Mesenchymal stem cell (in vitro differentiated cells and primary cell): Measurements from ENCODE around the gene APOBEC3H.

Experiments used
- DNase-seq: peaks from one replicate; pipeline ENCODE4 v3.0.0-alpha.2; 2013
- H2AFZ ChIP-seq: one replicate; pipeline ENCODE4 v1.6.1; 2013; ENCODE audit warnings: low read depth, mild to moderate bottlenecking, control low read depth, inconsistent platforms, low read length, moderate library complexity
- H2AK5ac ChIP-seq: 2 replicates; pipeline ENCODE4 v1.6.1; 2013; ENCODE audit warnings: low read length, moderate library complexity, mild to moderate bottlenecking, inconsistent platforms; ENCODE audit not compliant: severe bottlenecking
- H2BK120ac ChIP-seq: one replicate; pipeline ENCODE4 v1.6.1; 2013; ENCODE audit warnings: low read depth, mild to moderate bottlenecking, inconsistent platforms, low read length, moderate library complexity
- H2BK12ac ChIP-seq, 2 experiments: one replicate each; pipeline ENCODE4 v1.6.1; 2013; ENCODE audit warnings: inconsistent platforms in 2 of 2, low read length in 2 of 2, mild to moderate bottlenecking in 2 of 2, moderate library complexity in 2 of 2, control low read depth in 1 of 2
- H2BK15ac ChIP-seq: one replicate; pipeline ENCODE4 v1.6.1; 2013; ENCODE audit warnings: mild to moderate bottlenecking, low read depth, inconsistent platforms; ENCODE audit not compliant: poor library complexity, severe bottlenecking
- H2BK5ac ChIP-seq: 2 replicates; pipeline ENCODE4 v1.6.1; 2013; ENCODE audit warnings: low read depth, mild to moderate bottlenecking, low read length, control low read depth, inconsistent platforms; ENCODE audit not compliant: poor library complexity, severe bottlenecking
- H3K14ac ChIP-seq, 2 experiments: one replicate each; pipeline ENCODE4 v1.6.1; 2013; ENCODE audit warnings: inconsistent platforms in 2 of 2, low read length in 2 of 2, control low read depth in 1 of 2, mild to moderate bottlenecking in 1 of 2, moderate library complexity in 1 of 2
- H3K18ac ChIP-seq, 2 experiments: one replicate each; pipeline ENCODE4 v1.6.1; 2013; ENCODE audit warnings: inconsistent platforms in 2 of 2, low read length in 2 of 2, control low read depth in 1 of 2, low read depth in 1 of 2, mild to moderate bottlenecking in 1 of 2
- H3K23ac ChIP-seq, 2 experiments: one replicate each; pipeline ENCODE4 v1.6.1; 2013; ENCODE audit warnings: inconsistent platforms in 2 of 2, low read length in 2 of 2, mild to moderate bottlenecking in 2 of 2, moderate library complexity in 2 of 2, control low read depth in 1 of 2
- H3K27ac ChIP-seq: 2 replicates; pipeline ENCODE4 v1.5.1; 2013; ENCODE audit warnings: mild to moderate bottlenecking, moderate library complexity, low read length, control low read depth, inconsistent platforms; ENCODE audit not compliant: poor library complexity, severe bottlenecking
- H3K27me3 ChIP-seq, 2 experiments: 2 replicates each; pipeline versions ENCODE4 v1.6.1 to v1.7.0; 2013; ENCODE audit warnings: low read length in 2 of 2, mild to moderate bottlenecking in 2 of 2, moderate library complexity in 2 of 2, control low read depth in 1 of 2, inconsistent platforms in 1 of 2; ENCODE audit not compliant: control insufficient read depth in 1 of 2, insufficient read depth in 1 of 2
- H3K36me3 ChIP-seq, 2 experiments: 2 replicates each; pipeline versions ENCODE4 v1.6.1 to v1.7.0; 2013; ENCODE audit warnings: low read length in 2 of 2, control low read depth in 1 of 2, inconsistent platforms in 1 of 2, low read depth in 1 of 2, mild to moderate bottlenecking in 1 of 2; ENCODE audit not compliant: insufficient read depth in 2 of 2, control insufficient read depth in 1 of 2
- H3K4ac ChIP-seq, 2 experiments: one replicate each; pipeline ENCODE4 v1.6.1; 2013; ENCODE audit warnings: inconsistent platforms in 2 of 2, low read length in 2 of 2, mild to moderate bottlenecking in 2 of 2, moderate library complexity in 2 of 2, control low read depth in 1 of 2, low read depth in 1 of 2
- H3K4me1 ChIP-seq: 2 replicates; pipeline ENCODE4 v1.6.1; 2013; ENCODE audit warnings: low read depth, low read length, control low read depth; ENCODE audit not compliant: control insufficient read depth, insufficient read depth
- H3K4me2 ChIP-seq: 2 replicates; pipeline ENCODE4 v1.6.1; 2013; ENCODE audit warnings: low read length, mild to moderate bottlenecking, inconsistent platforms; ENCODE audit not compliant: poor library complexity, severe bottlenecking
- H3K4me3 ChIP-seq, 2 experiments: 2 replicates each; pipeline versions ENCODE4 v1.5.1 to v1.7.0; 2013; ENCODE audit warnings: low read length in 2 of 2, mild to moderate bottlenecking in 2 of 2, control low read depth in 1 of 2, low read depth in 1 of 2; ENCODE audit not compliant: insufficient read depth in 1 of 2
- H3K79me1 ChIP-seq: replicated peaks from 2 replicates; pipeline ENCODE4 v1.6.1; 2013; ENCODE audit warnings: mild to moderate bottlenecking, control low read depth, low read length, inconsistent platforms; ENCODE audit not compliant: poor library complexity, severe bottlenecking
- H3K9ac ChIP-seq: 2 replicates; pipeline ENCODE4 v1.7.0; 2013; ENCODE audit warnings: mild to moderate bottlenecking, low read length, moderate library complexity
- H3K9me3 ChIP-seq: 2 replicates; pipeline ENCODE4 v1.7.0; 2013; ENCODE audit warnings: mild to moderate bottlenecking, low read length; ENCODE audit not compliant: control insufficient read depth
- H4K8ac ChIP-seq: one replicate; pipeline ENCODE4 v1.6.1; 2013; ENCODE audit warnings: inconsistent platforms, mild to moderate bottlenecking, low read length, moderate library complexity
- H4K91ac ChIP-seq: one replicate; pipeline ENCODE4 v1.6.1; 2013; ENCODE audit warnings: mild to moderate bottlenecking, low read length, inconsistent platforms
- WGBS: methylation state at CpG from one replicate; pipeline ENCODE4 v1.1.7; 2013; ENCODE audit warnings: mixed read lengths; 5-methylcytosine and 5-hydroxymethylcytosine counted together

The APOBEC3H gene

DNA sequence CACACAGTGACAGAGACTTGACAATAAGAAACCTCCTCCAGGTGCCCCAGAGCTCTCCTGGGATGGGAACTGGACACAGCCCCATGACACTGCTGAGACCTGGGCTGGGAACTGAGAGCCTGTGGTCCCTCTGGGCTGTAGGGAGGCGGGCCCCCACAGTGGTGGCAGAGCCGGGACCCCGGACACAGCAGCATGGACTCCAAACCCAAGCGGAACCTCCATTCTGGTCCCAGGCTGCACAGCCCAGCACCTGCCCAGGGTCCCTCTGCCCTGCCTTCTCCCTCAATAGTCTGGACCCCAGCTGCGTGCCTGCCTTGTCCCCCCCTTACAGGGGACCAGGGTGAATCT, 8.4 kb upstream of the APOBEC3H start:
- Histone ChIP-seq H3K36me3 (no peaks in the 10 kb centered on the region), H4K91ac (no peak overlapping the region), H3K27ac (no peak overlapping the region), H2BK120ac (no peak overlapping the region), H3K4me1 (no peaks in the 10 kb centered on the region), H3K79me1 (no peaks in the 10 kb centered on the region), H2AFZ (no peak overlapping the region), H3K27me3 (peaks cover 19 to 53% of the 10 kb centered on the region in 2 experiments), H2BK5ac (no peak overlapping the region), H2BK12ac (no peak overlapping the region), H3K9me3 (no peaks in the 10 kb centered on the region), H3K23ac (no peak overlapping the region), H2AK5ac (no peak overlapping the region), H3K4me2 (no peak overlapping the region), H3K9ac (no peak overlapping the region), H4K8ac (no peak overlapping the region), H3K4me3 (no peak overlapping the region), H2BK15ac (peak overlapping the region; percentile 54), H3K14ac (no peak overlapping the region), H3K4ac (no peak overlapping the region), H3K18ac (no peak overlapping the region)
- DNase-seq, result no peak
- WGBS, result 83% methylated on average over 5 of the region's 5 CpGs

DNA sequence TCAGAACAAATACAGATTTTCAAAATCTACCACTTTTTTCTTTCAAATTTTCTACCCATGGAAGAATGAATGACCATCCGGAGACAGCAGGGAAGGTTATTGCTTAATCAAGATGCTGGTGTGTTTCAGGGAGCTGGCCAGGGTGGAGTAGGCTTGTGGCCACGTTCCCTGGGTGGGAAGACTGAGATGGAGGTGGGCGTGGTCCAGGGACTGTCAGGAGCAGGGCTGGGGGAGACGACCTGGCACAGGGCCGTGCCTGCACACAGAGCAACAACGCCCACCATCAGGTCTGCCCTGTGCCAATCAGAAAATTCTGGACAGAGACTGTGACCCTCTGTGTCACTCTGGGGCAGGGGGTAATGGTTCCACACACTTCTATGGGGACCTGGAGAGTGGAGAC, 7.1 kb upstream of the APOBEC3H start:
- no peak overlapping the region for H3K23ac ChIP-seq
- H3K79me1 ChIP-seq, result no peaks in the 10 kb centered on the region
- no peak overlapping the region for H2BK12ac ChIP-seq
- no peak overlapping the region for H4K91ac ChIP-seq
- H3K4ac ChIP-seq, result peak overlapping the region in 1 of 2 experiments; percentile 6
- no peak overlapping the region for H3K9ac ChIP-seq
- H3K4me3 ChIP-seq, result no peak overlapping the region
- no peak overlapping the region for H3K4me2 ChIP-seq
- no peak overlapping the region for H2AK5ac ChIP-seq
- no peak overlapping the region for H4K8ac ChIP-seq
- H2BK15ac ChIP-seq, result no peak overlapping the region
- no peak overlapping the region for H3K18ac ChIP-seq
- no peaks in the 10 kb centered on the region for H3K36me3 ChIP-seq
- 83% methylated on average over 6 of the region's 6 CpGs for WGBS
- no peaks in the 10 kb centered on the region for H3K4me1 ChIP-seq
- no peak overlapping the region for H2BK120ac ChIP-seq
- peaks cover 19 to 55% of the 10 kb centered on the region in 2 experiments for H3K27me3 ChIP-seq
- H2AFZ ChIP-seq, result no peak overlapping the region
- no peak overlapping the region for H2BK5ac ChIP-seq
- H3K9me3 ChIP-seq, result no peaks in the 10 kb centered on the region
- H3K27ac ChIP-seq, result no peak overlapping the region
- no peak for DNase-seq
- no peak overlapping the region for H3K14ac ChIP-seq

DNA sequence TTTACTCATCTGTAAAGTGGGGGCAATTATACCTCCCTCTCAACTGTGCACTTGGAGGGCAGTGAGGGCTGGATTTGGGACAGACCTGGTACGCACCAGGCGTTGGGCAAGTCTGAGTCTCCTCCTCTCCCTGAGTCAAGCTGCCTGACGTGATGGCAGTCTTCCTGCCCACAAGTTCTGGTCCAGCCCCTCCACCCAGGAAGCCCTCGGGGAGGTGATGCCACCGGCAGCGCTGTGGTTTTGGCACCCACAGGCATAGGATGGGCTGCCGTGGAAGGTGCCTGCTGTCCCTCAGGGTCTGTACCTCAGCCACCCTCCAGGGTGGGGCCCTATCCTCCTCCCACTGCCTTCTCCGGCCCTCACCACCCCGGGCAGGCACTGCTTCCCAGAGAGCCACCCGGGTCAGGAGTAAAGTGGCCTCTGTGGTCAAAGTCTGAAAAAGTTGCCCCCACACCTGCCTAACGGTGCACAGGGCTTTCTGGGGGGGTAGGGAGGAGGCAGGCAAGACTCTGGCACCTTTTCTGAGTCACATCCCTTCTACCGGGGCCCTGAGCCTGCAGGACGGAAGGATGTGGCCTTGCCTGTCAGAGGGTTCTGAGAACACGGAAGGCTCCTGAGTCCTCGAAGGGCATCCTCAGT, 6.5 kb upstream of the APOBEC3H start:
- WGBS, result 81% methylated on average over 15 of the region's 15 CpGs

GRCh38 chr22:39091126-39092081, 5.6 kb upstream of the APOBEC3H start:
- Histone ChIP-seq H3K9ac (no peak overlapping the region), H4K91ac (no peak overlapping the region), H2BK15ac (no peak overlapping the region), H2AFZ (no peak overlapping the region), H3K23ac (no peak overlapping the region), H3K27me3 (peaks cover 19 to 59% of the 10 kb centered on the region in 2 experiments), H3K18ac (no peak overlapping the region), H3K4me3 (no peak overlapping the region), H2AK5ac (no peak overlapping the region), H4K8ac (no peak overlapping the region), H2BK120ac (no peak overlapping the region), H3K79me1 (no peaks in the 10 kb centered on the region), H3K14ac (no peak overlapping the region), H2BK12ac (no peak overlapping the region), H3K27ac (no peak overlapping the region), H2BK5ac (no peak overlapping the region), H3K4me1 (no peaks in the 10 kb centered on the region), H3K4me2 (no peak overlapping the region), H3K9me3 (no peaks in the 10 kb centered on the region), H3K36me3 (no peaks in the 10 kb centered on the region), H3K4ac (no peak overlapping the region)
- 85% methylated on average over 23 of the region's 23 CpGs for WGBS
- no peak for DNase-seq

More for the DNA sequence above, 6.5 kb upstream of the APOBEC3H start:
- Histone ChIP-seq H3K27ac (no peak overlapping the region), H3K79me1 (no peaks in the 10 kb centered on the region), H3K4me1 (no peaks in the 10 kb centered on the region), H4K91ac (no peak overlapping the region), H2BK12ac (no peak overlapping the region), H3K9me3 (no peaks in the 10 kb centered on the region), H4K8ac (no peak overlapping the region), H3K18ac (no peak overlapping the region), H3K4me3 (no peak overlapping the region), H3K27me3 (peaks cover 19 to 59% of the 10 kb centered on the region in 2 experiments), H3K4me2 (no peak overlapping the region), H3K4ac (no peak overlapping the region), H3K36me3 (no peaks in the 10 kb centered on the region), H2AFZ (no peak overlapping the region), H3K9ac (no peak overlapping the region), H2BK15ac (no peak overlapping the region), H2BK120ac (no peak overlapping the region), H3K14ac (peak overlapping the region in 1 of 2 experiments; percentile 36), H2AK5ac (no peak overlapping the region), H2BK5ac (no peak overlapping the region), H3K23ac (no peak overlapping the region)
- DNase-seq, result no peak
